CD4-positive, alpha-beta T cell treated with Interleukin-4 for 1 hour (primary cell): ENCODE data around the gene NR2E1.

Source experiments
- DNase-seq, 2 donors: peaks; one replicate each; pipeline ENCODE4 v3.0.0-alpha.2; 2020 to 2022

Gene NR2E1

GRCh38 chr6:108174371-108175175 lies 8.8 kb downstream of the NR2E1 start:
- DNase-seq, result peak in 1 of 2 donors; percentile 24

GRCh38 chr6:108175176-108175591 lies 9.4 kb downstream of the NR2E1 start:
- DNase-seq, result no peak

- no peak for DNase-seq
Measured at GRCh38 chr6:108175592-108176279, 9.9 kb downstream of the NR2E1 start.

DNA sequence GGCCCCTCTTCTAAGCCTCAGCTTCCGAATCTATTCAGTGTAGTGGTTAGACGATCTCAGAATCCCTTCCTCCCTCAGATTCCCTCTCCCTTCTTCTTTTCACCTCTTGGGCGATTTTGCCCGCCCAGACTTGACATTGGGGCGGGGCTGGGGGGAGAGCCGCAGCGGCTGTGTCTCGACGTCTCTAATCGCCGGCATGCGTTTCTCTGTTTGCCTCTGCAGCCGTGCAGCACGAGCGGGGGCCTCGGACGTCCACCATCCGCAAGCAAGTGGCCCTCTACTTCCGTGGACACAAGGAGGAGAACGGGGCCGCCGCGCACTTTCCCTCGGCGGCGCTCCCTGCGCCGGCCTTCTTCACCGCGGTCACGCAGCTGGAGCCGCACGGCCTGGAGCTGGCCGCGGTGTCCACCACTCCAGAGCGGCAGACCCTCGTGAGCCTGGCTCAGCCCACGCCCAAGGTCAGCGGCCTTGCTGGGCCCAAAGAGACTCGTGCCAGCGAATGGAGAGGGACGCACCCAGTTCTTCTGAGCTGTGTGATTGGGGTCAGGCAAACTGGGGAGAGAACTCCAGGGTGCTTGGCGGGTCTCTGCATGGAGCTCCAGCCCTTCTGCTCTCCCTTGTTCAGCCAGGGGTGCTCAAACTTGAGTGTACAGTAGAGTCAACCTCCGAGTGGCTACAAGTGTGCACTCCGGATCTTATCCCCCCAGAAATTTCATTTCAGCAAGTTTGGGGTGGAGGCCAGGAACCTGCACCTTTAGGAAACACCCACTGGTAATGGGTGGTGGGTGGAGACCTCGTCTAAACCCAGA lies 10.7 kb downstream of the NR2E1 start:
- DNase-seq, result no peak

- DNase-seq, result no peak
Measured at GRCh38 chr6:108179741-108180140, 13.9 kb downstream of the NR2E1 start.

DNA sequence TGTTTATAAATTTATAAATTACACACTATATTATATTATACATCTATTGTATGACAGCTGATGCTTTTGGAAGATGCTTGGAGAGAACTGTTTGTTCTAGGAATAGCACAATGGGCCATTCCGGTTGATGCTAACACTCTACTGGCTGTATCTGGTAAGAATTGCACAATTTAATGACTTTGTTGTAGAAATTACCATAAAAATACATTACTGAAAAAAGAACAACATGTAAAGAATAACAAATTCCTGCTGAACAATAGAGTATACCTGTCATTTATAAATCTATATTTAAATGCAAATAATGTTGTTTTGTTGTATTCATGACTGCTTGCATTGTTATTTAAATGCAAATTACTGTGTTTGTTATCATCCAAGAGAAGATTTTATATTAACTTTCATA lies 14.4 kb downstream of the NR2E1 start:
- no peak for DNase-seq

DNA sequence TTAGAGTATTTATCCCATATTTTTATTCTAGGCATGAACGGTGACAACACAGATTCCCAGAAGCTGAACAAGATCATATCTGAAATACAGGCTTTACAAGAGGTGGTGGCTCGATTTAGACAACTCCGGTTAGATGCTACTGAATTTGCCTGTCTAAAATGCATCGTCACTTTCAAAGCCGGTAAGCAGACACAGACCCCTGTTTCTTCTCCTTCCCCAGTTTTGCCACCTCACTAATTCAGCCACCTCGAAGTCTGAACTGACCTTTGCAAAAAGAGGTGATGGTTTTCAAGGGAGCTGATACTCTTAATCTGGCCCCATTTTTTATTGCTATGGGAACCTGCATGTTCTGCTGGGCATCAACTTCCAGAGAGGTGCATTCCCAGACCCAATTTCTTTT lies 15.0 kb downstream of the NR2E1 start:
- DNase-seq, result no peak

DNA sequence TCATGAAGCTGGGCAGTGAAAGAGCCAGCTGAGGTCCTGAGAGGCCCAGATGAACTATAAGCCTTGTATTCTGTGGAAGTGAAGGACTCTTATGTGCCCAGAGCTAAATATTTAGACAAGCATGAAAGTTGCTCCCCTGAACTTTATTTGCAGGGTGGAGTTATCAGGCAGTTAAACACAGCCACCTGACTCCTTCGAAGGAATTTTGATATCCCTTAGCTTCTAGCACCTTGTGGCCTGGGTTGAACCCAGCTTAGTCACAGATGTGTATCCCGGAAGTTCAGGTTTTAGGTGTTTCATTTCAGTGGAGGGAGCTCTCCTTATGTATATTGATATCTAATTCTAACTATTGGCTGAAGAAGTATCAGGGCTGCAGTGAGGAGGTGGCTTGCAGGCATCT lies 20.4 kb downstream of the NR2E1 start:
- no peak for DNase-seq

GRCh38 chr6:108187519-108187918 lies 21.7 kb downstream of the NR2E1 start:
- no peak for DNase-seq

- DNase-seq, result no peak
Measured at GRCh38 chr6:108193131-108193530, 27.3 kb downstream of the NR2E1 start.

DNA sequence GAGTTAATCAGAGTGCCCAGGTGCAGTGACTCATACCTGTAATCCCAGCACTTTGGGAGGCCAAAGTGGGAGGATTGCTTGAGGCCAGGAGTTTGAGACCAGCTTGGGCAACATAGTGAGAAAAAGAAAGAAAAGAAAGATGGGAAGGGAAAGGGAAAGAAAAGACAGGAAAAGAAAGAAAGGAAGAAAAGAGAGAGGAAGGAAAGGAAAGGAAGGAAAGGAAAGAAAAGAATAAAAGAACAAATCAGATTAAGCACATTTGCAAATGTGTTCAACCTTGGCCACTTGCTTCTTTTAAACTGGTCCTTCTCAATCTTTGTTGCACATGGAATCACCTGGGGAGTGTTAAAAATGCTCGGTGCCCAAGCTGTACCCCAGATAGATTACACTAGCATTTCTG lies 28.0 kb downstream of the NR2E1 start:
- no peak for DNase-seq

GRCh38 chr6:108194503-108194902 lies 28.7 kb downstream of the NR2E1 start:
- DNase-seq, result no peak

GRCh38 chr6:108195209-108195608 lies 29.4 kb downstream of the NR2E1 start:
- no peak for DNase-seq

DNA sequence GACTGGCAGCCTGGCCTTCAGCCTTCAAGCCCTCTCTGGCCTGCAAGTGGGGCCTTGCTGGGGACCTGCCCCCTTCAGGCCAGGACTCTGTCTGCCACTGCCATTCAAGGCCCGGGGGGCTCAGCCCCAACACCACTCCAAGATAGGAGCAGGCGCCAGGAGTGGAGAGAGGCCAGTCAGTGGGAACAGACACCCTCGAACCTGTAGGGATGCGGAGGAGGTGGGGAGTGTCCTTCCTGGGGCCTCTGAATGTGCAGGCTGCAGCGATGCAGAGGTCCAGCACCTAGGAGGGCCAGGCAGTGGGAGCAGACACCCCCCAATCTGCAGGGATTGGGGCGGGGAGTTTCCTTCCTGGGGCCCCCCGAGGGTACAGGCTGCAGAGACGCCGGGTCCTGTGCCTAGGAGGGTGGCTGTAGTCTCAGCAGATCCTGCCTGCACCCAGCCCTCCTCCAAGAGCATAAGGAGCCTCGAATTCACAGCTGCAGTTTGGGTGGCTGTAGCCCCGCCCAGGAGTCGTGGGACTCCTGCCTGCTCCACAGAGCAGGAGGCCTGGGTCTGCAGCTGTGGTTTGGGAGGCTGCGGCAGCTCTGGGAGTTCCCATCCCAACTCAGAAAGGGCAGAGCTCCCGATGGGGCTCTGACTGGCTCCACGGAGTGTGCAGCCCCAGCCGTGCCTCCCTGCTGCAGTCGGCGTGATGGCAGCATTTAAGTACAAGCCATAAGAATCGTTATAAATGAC lies 33.1 kb downstream of the NR2E1 start:
- DNase-seq, result no peak

DNA sequence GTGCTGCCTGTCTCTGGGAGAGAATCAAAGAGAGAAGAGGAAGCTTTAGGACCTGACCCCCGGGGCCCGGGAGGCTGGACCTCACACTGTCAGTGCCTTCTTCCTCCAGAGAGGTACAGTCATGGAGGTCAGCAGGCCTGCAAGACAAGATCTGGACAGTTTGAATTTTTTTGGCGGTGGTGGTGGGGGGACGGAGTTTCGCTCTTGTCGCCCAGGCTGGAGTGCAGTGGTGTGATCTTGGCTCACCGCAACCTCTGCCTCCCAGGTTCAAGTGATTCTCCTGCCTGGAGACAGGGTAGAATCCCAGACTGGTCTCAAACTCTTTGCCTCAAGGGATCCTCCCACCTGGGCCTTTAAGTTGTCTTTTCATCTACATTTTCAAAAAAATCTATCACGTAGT lies 34.4 kb downstream of the NR2E1 start:
- no peak for DNase-seq

DNA sequence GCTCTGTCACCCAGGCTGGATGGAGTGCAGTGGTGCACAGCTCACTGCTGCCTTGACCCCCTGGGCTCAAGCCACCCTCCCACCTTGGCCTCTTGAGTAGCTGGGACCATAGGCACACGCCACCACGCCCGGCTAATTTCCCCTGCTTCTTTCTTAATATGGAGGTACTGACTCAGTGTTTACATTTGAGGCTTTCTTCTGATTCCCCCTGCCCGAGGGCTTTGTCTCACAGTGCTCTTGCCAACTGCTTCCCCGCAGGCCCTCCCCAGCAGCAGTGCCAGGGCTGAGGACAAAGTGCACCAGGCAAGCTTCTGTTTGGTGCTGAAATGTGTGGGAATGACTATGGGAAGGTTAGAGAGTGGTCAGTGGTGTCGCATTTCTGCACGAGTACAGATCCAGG lies 34.8 kb downstream of the NR2E1 start:
- DNase-seq, result no peak

DNA sequence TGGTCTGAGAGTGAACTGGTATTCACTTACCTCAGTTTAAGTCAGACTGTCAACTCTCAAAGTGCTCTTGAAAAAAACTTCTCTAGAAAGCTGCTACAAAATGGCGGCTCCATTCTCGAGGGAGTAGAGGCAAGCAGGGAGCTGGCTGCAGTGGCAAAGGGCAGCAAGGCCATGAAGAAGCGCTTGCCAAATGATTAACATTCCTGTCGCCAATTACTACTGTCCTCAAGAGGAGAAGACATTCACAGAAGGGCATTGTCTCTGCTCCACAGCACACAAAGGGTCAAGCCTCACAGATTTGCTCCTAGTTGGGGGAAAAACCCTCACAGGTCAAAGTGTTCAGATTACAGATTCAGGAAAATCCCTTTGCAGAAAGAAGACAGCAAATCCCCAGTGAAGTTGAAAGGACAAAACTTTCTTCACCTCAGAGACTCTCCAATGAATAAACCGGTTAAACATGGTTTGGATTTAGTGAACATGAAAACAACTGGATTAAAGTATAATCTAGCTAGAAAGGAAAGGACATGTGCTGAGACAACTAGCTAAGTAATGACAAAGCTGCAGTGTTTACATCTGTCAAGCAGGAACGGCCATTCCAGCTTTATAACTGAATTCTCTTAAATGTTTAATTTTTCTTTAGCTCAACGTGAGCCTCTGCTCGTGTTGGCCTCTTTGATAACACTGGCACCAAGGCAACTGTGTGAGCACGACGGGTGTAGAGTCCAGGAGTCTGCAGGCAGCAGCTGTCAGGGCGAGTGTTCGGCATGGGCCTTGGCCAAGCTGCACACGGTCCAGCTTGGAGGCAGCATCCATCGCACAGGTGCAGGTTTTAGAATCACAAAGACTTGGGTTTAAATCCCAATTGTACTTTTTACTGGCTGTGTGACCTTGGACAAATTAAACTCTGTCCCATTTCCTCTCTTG lies 37.6 kb downstream of the NR2E1 start:
- no peak for DNase-seq

DNA sequence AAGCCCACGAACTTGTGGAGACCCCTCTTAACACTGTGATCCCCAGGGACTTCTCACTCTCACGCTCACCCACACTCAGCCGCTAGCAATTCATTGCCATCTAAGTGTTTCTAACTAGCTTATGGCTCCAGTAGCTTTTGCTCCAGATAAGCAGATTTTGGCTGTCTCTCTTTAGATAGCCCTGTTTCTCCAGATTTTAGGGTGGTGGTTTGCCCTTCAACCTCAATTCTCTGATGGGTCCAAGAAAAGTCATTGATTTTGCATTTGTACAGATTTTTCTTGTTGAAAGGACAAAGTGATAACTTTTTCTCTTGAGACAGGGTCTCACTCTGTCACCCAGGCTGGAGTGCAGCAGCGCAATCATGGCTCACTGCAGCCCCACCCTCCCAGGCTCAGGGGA lies 41.2 kb downstream of the NR2E1 start:
- no peak for DNase-seq

GRCh38 chr6:108209738-108210137 lies 43.9 kb downstream of the NR2E1 start:
- DNase-seq, result no peak

GRCh38 chr6:108210556-108210955 lies 44.7 kb downstream of the NR2E1 start:
- DNase-seq, result no peak

DNA sequence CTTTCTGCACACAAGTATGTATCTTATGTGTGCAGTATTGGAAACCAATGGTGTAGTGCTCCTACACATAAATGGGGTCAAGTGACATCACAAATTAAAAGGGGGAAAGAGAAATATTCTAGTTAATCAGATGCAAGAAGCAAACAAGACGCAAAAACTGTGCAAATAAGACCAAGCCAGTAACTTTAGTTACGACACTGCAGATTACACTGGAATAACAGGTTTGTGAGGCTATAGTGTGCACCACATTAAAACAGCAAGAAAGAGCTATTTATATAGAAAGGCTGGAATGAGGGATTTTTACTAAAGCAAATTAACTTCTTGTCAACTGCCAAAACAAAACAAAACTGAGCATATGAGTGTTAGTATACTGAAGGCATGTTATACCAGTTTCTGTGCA lies 45.8 kb downstream of the NR2E1 start:
- DNase-seq, result no peak

- DNase-seq, result no peak
Measured at GRCh38 chr6:108222064-108222463, 56.2 kb downstream of the NR2E1 start.
